SKM-1 (cell line): Measurements from ENCODE around the gene ZG16B.
A peak's percentile ranks its signal among the peaks of the same experiment; 100 is the strongest.

Experiments
- DNase-seq: peaks from one replicate; lab custom pipeline; 2025; ENCODE audit not compliant: unreplicated experiment; lab: John Stamatoyannopoulos, UW

ZG16B gene

GRCh38 chr16:2865651-2866050, 35.5 kb downstream of the ZG16B start:
- no peak for DNase-seq

GRCh38 chr16:2866431-2866830, 36.3 kb downstream of the ZG16B start:
- DNase-seq = no peak

- DNase-seq = no peak
Measured at GRCh38 chr16:2867661-2867986, 37.5 kb downstream of the ZG16B start.

- peak; percentile 87 for DNase-seq
Measured at GRCh38 chr16:2867987-2868789, 38.1 kb downstream of the ZG16B start.

GRCh38 chr16:2871926-2872325, 41.8 kb downstream of the ZG16B start:
- no peak for DNase-seq

- no peak for DNase-seq
Measured at GRCh38 chr16:2874032-2874911, 44.2 kb downstream of the ZG16B start.

GRCh38 chr16:2874912-2875362, 44.8 kb downstream of the ZG16B start:
- DNase-seq = peak; percentile 57

- no peak for DNase-seq
Measured at GRCh38 chr16:2879854-2880508, 49.9 kb downstream of the ZG16B start.
